ENCODE results near the gene PLS3. TPM values are rescaled to one million over a fixed set of nuclear protein-coding genes. Genes with fewer than 3 reads are reported as not detected.
"Not testable (repeated sequence)": the region's sequence is repeated elsewhere in the genome, so short reads cannot be mapped to it uniquely, and the experiment has no call there.

Gene PLS3
- total and polyA plus RNA-seq, 3 donors from 2014 or later: 26.6 to 49.2 (median 35.4) TPM

DNA sequence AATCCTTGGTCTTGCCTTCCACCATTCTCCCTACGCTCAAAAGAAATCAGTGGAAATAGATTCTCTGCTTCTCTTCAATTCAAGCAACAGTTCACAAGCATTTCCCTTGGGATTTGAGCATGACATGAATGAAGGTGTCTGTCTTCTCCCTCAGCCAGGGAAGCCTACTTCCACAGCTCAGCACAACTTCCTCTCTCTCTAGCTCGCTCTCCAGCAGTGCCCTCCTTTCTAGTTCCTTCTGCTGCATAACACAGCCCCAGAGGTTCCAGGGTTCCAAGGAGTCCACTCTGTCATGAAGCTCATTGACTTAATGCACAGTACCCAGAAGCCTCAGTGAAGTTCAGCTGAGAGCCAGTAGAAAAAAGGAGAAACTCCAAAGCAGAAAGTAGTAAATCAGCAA is 81.3 kb downstream of the PLS3 start:
- no peaks in the 10 kb centered on the region for H3K27me3 ChIP-seq
- H3K4me3 ChIP-seq: no peak overlapping the region
- intact Hi-C loops (cut with DNase I; ENCODE audit: low total_unique reads): no loop called here
- TF ChIP-seq, protein P1, sequence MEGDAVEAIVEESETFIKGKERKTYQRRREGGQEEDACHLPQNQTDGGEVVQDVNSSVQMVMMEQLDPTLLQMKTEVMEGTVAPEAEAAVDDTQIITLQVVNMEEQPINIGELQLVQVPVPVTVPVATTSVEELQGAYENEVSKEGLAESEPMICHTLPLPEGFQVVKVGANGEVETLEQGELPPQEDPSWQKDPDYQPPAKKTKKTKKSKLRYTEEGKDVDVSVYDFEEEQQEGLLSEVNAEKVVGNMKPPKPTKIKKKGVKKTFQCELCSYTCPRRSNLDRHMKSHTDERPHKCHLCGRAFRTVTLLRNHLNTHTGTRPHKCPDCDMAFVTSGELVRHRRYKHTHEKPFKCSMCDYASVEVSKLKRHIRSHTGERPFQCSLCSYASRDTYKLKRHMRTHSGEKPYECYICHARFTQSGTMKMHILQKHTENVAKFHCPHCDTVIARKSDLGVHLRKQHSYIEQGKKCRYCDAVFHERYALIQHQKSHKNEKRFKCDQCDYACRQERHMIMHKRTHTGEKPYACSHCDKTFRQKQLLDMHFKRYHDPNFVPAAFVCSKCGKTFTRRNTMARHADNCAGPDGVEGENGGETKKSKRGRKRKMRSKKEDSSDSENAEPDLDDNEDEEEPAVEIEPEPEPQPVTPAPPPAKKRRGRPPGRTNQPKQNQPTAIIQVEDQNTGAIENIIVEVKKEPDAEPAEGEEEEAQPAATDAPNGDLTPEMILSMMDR (IDR thresholded peaks at IDR 0.05): no peak
- TF ChIP-seq POLR2A (IDR thresholded peaks at IDR 0.05): no peak
- no peaks in the 10 kb centered on the region for H3K36me3 ChIP-seq (ENCODE audit: low read depth, missing control alignments)
- 81 to 82% methylated on average over 2 of the region's 2 CpGs for WGBS, 2 donors
- DNase-seq: no peak
- H3K27ac ChIP-seq: peak overlapping the region in 1 of 2 donors; percentile 45
- no peaks in the 10 kb centered on the region for H3K4me1 ChIP-seq
- no peaks in the 10 kb centered on the region for H3K9me3 ChIP-seq

DNA sequence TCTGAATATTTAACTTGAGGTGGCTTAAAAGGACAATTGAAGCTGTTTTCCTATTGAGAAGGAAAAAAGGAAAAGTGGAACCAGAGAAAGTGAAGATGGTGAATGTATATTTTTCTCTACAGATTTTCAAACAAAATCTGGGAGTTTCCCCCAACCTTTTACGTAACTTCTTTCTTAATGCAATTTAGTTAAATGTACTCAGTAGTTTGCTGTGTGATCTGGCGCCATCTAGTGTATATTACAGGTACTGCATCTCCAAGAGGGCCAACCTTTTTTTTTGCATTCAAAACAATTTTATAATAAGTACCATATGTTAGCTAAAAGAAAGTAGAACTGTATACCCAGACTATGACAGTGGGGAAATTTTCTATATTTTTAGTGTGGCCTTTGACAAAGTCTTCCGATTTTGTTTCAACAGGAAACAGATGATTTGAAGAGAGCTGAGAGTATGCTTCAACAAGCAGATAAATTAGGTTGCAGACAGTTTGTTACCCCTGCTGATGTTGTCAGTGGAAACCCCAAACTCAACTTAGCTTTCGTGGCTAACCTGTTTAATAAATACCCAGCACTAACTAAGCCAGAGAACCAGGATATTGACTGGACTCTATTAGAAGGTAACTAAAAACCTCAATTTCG is 82.0 kb downstream of the PLS3 start:
- Histone ChIP-seq H3K27me3 (no peaks in the 10 kb centered on the region), H3K4me3 (no peak overlapping the region), H3K36me3 (ENCODE audit: low read depth, missing control alignments) (no peaks in the 10 kb centered on the region), H3K9me3 (no peaks in the 10 kb centered on the region), H3K27ac (peak overlapping the region in 1 of 2 donors; percentile 45), H3K4me1 (no peaks in the 10 kb centered on the region)
- 29 to 33% methylated on average over 5 of the region's 5 CpGs for WGBS, 2 donors
- no peak for TF ChIP-seq POLR2A (IDR thresholded peaks at IDR 0.05)
- TF ChIP-seq, protein P1 (IDR thresholded peaks at IDR 0.05): peak; percentile 83 to 94 (median 91)
- intact Hi-C loops (cut with DNase I; ENCODE audit: low total_unique reads): no loop called here
- peak; percentile 54 for DNase-seq

DNA sequence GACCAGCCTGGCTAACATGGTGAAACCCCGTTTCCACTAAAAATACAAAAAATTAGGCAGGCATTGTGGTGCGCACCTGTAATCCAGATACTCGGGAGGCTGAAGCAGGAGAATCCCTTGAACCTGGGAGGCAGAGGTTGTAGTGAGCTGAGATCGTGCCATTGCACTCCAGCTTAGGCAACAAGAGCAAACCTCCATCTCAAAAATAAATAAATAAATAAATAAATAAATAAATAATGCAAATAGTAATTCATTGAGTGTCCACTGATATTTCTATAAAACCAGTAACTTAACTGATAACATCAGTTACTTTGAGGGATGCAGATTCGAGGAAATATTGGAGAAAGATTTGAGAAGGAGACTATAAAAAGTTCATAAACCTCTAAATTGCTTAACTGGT is 83.4 kb downstream of the PLS3 start:
- H3K4me1 ChIP-seq; H3K27ac ChIP-seq; intact Hi-C loops (cut with DNase I; ENCODE audit: low total_unique reads); H3K36me3 ChIP-seq (ENCODE audit: low read depth, missing control alignments); H3K9me3 ChIP-seq; H3K27me3 ChIP-seq; DNase-seq; H3K4me3 ChIP-seq: not testable (repeated sequence)
- WGBS, 2 donors: 94 to 95% methylated on average over 5 of the region's 5 CpGs

DNA sequence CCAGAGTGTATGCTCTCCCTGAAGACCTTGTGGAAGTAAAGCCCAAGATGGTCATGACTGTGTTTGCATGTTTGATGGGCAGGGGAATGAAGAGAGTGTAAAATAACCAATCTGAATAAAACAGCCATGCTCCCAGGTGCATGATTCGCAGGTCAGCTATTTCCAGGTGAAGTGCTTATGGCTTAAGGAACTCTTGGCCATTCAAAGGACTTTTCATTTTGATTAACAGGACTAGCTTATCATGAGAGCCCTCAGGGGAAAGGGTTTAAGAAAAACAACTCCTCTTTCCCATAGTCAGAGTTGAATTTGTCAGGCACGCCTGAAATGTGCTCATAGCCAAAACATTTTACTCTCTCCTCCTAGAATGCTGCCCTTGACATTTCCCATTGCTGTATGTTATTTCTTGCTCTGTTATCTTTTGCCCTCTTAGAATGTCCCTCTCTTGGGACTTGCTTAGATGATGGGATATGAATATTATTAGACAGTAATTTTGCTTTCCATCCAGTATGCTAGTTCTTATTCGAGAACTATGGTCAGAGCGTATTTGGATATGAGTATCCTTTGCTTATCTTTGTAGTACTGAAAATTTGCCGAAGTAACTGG is 88.6 kb downstream of the PLS3 start:
- H3K27ac ChIP-seq: no peak overlapping the region
- H3K36me3 ChIP-seq (ENCODE audit: low read depth, missing control alignments): no peaks in the 10 kb centered on the region
- no peaks in the 10 kb centered on the region for H3K27me3 ChIP-seq
- intact Hi-C loops (cut with DNase I; ENCODE audit: low total_unique reads): no loop called here
- TF ChIP-seq, protein P1 (IDR thresholded peaks at IDR 0.05): no peak
- TF ChIP-seq POLR2A (IDR thresholded peaks at IDR 0.05): no peak
- no peak for DNase-seq
- no peak overlapping the region for H3K4me3 ChIP-seq
- no peaks in the 10 kb centered on the region for H3K9me3 ChIP-seq
- no peaks in the 10 kb centered on the region for H3K4me1 ChIP-seq
- 59% methylated on average over 5 of the region's 5 CpGs for WGBS, 2 donors

DNA sequence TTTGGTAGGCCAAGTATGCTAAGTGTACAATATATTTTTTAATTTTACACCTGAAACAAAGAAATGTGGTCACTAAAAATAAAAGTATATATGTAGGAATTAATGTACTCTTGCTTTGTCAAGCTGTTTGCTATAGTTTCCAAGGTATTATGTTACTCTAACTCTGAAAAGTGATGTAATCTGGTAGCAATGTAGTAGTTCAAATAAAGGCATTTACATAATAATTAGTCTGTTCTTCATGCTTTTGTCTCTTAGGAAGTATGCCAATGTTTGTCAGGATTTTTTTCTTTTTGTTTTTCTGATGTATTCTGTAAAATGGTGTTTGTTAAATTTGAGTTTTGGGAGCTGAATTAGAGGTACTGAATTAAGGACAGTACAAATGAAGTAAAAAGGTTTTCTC is 89.5 kb downstream of the PLS3 start:
- Histone ChIP-seq H3K27ac (no peak overlapping the region), H3K9me3 (no peaks in the 10 kb centered on the region), H3K4me1 (no peaks in the 10 kb centered on the region), H3K36me3 (ENCODE audit: low read depth, missing control alignments) (no peaks in the 10 kb centered on the region), H3K4me3 (no peak overlapping the region), H3K27me3 (no peaks in the 10 kb centered on the region)
- intact Hi-C loops (cut with DNase I; ENCODE audit: low total_unique reads): no loop called here
- no peak for TF ChIP-seq POLR2A (IDR thresholded peaks at IDR 0.05)
- TF ChIP-seq, protein P1 (IDR thresholded peaks at IDR 0.05): no peak
- DNase-seq: no peak
